Activated CD4-positive, alpha-beta T cell treated with anti-CD3 and anti-CD28 coated beads, Interleukin-2, amount 50 U/mL, for 16 hours (primary cell): ENCODE data around the gene KCNH1.

Experiments
- DNase-seq: peaks from one replicate; pipeline ENCODE4 v3.0.0-alpha.2; 2020

Gene KCNH1

GRCh38 chr1:210848474-210848873 lies 285.5 kb downstream of the KCNH1 start:
- DNase-seq = no peak

- no peak for DNase-seq
Observed at GRCh38 chr1:210841926-210842625, 291.9 kb downstream of the KCNH1 start.

GRCh38 chr1:210830034-210831028 lies 303.6 kb downstream of the KCNH1 start:
- no peak for DNase-seq

GRCh38 chr1:210828996-210829596 lies 304.9 kb downstream of the KCNH1 start:
- no peak for DNase-seq

GRCh38 chr1:210827481-210827880 lies 306.5 kb downstream of the KCNH1 start:
- no peak for DNase-seq

- no peak for DNase-seq
Observed at GRCh38 chr1:210826686-210827085, 307.3 kb downstream of the KCNH1 start.

- DNase-seq = no peak
Observed at GRCh38 chr1:210822932-210823331, 311.0 kb downstream of the KCNH1 start.

- no peak for DNase-seq
Observed at GRCh38 chr1:210822241-210822640, 311.7 kb downstream of the KCNH1 start.

- DNase-seq = no peak
Observed at GRCh38 chr1:210821615-210822014, 312.3 kb downstream of the KCNH1 start.

- no peak for DNase-seq
Observed at GRCh38 chr1:210819266-210819665, 314.7 kb downstream of the KCNH1 start.

GRCh38 chr1:210817385-210818275 lies 316.3 kb downstream of the KCNH1 start:
- DNase-seq = no peak

GRCh38 chr1:210815641-210816550 lies 318.1 kb downstream of the KCNH1 start:
- no peak for DNase-seq

- DNase-seq = no peak
Observed at GRCh38 chr1:210814382-210815123, 319.4 kb downstream of the KCNH1 start.

GRCh38 chr1:210801501-210801900 lies 332.4 kb downstream of the KCNH1 start:
- DNase-seq = no peak

- no peak for DNase-seq
Observed at GRCh38 chr1:210800756-210801155, 333.2 kb downstream of the KCNH1 start.

GRCh38 chr1:210800301-210800700 lies 333.6 kb downstream of the KCNH1 start:
- no peak for DNase-seq

GRCh38 chr1:210797422-210797821 lies 336.5 kb downstream of the KCNH1 start:
- DNase-seq = no peak

- no peak for DNase-seq
Observed at GRCh38 chr1:210796421-210796820, 337.5 kb downstream of the KCNH1 start.

GRCh38 chr1:210794445-210794844 lies 339.5 kb downstream of the KCNH1 start:
- no peak for DNase-seq

- no peak for DNase-seq
Observed at GRCh38 chr1:210792250-210793102, 341.5 kb downstream of the KCNH1 start.
